WTC11 (cell line): ENCODE measurements around the gene SMOC2.

Source experiments
- ATF2 ChIP-seq: sonication (generic); formaldehyde crosslinking; IDR thresholded peaks from 2 replicates; pipeline ENCODE4 v1.8.1; 2022; ENCODE audit warnings: low read depth, missing genetic modification reagents, borderline replicate concordance
- CBFB ChIP-seq: sonication (generic); formaldehyde crosslinking; IDR thresholded peaks from 2 replicates; pipeline ENCODE4 v1.8.1; 2022; ENCODE audit warnings: mild to moderate bottlenecking, low read depth, missing genetic modification reagents
- E2F5 ChIP-seq: sonication (generic); formaldehyde crosslinking; IDR thresholded peaks from 2 replicates; pipeline ENCODE4 v1.8.1; 2022; ENCODE audit warnings: mild to moderate bottlenecking, moderate library complexity, missing genetic modification reagents
- FOXP1 ChIP-seq: sonication (generic); formaldehyde crosslinking; IDR thresholded peaks from 2 replicates; pipeline ENCODE4 v1.8.0; 2022; ENCODE audit warnings: missing genetic modification reagents, mild to moderate bottlenecking, moderate library complexity, borderline replicate concordance
- MLX ChIP-seq: sonication (generic); formaldehyde crosslinking; IDR thresholded peaks from 2 replicates; pipeline ENCODE4 v1.8.1; 2023; ENCODE audit warnings: mild to moderate bottlenecking, missing genetic modification reagents, moderate library complexity
- MXD4 ChIP-seq: fragments of 250-450 bp; sonication (Bioruptor Pico); IDR thresholded peaks from 2 replicates; pipeline ENCODE4 v1.8.0; 2021; ENCODE audit warnings: mild to moderate bottlenecking, moderate library complexity, borderline replicate concordance
- NFATC4 ChIP-seq: fragments of 250-450 bp; sonication (Bioruptor Pico); IDR thresholded peaks from 2 replicates; pipeline ENCODE4 v1.9.0; 2021; ENCODE audit warnings: mild to moderate bottlenecking
- SP1 ChIP-seq: sonication (generic); formaldehyde crosslinking; conservative IDR thresholded peaks from 2 replicates; pipeline ENCODE4 v1.8.1; 2022; ENCODE audit warnings: missing genetic modification reagents
- ZBTB21 ChIP-seq: sonication (generic); formaldehyde crosslinking; IDR thresholded peaks from 2 replicates; pipeline ENCODE4 v1.8.1; 2023; ENCODE audit warnings: mild to moderate bottlenecking, missing genetic modification reagents, borderline replicate concordance
- ZNF138 ChIP-seq: sonication (generic); formaldehyde crosslinking; conservative IDR thresholded peaks from 2 replicates; pipeline ENCODE4 v1.8.1; 2022; ENCODE audit warnings: mild to moderate bottlenecking, moderate library complexity, missing genetic modification reagents
- TF ChIP-seq, protein P1 (sequence below): sonication (generic); formaldehyde crosslinking; IDR thresholded peaks from 2 replicates; pipeline ENCODE4 v1.8.0; 2023; ENCODE audit warnings: missing genetic modification reagents
- TF ChIP-seq, protein P2 (sequence below): fragments of 200-600 bp; IDR thresholded peaks from 2 replicates; pipeline ENCODE4 v1.8.0; 2022; ENCODE audit warnings: antibody characterized with exemption
- TF ChIP-seq, protein P3 (sequence below): sonication (generic); formaldehyde crosslinking; conservative IDR thresholded peaks from 2 replicates; pipeline ENCODE4 v1.8.1; 2023; ENCODE audit warnings: mild to moderate bottlenecking, low read depth, missing genetic modification reagents, moderate library complexity
- TF ChIP-seq, protein P4 (sequence below): sonication (generic); formaldehyde crosslinking; IDR thresholded peaks from 2 replicates; pipeline ENCODE4 v1.8.0; 2022; ENCODE audit warnings: mild to moderate bottlenecking, missing genetic modification reagents

- TF ChIP-seq, protein P1, sequence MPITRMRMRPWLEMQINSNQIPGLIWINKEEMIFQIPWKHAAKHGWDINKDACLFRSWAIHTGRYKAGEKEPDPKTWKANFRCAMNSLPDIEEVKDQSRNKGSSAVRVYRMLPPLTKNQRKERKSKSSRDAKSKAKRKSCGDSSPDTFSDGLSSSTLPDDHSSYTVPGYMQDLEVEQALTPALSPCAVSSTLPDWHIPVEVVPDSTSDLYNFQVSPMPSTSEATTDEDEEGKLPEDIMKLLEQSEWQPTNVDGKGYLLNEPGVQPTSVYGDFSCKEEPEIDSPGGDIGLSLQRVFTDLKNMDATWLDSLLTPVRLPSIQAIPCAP (CRISPR knock-in tag), result no peak
- TF ChIP-seq, protein P2, sequence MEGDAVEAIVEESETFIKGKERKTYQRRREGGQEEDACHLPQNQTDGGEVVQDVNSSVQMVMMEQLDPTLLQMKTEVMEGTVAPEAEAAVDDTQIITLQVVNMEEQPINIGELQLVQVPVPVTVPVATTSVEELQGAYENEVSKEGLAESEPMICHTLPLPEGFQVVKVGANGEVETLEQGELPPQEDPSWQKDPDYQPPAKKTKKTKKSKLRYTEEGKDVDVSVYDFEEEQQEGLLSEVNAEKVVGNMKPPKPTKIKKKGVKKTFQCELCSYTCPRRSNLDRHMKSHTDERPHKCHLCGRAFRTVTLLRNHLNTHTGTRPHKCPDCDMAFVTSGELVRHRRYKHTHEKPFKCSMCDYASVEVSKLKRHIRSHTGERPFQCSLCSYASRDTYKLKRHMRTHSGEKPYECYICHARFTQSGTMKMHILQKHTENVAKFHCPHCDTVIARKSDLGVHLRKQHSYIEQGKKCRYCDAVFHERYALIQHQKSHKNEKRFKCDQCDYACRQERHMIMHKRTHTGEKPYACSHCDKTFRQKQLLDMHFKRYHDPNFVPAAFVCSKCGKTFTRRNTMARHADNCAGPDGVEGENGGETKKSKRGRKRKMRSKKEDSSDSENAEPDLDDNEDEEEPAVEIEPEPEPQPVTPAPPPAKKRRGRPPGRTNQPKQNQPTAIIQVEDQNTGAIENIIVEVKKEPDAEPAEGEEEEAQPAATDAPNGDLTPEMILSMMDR, result no peak
- TF ChIP-seq, protein P3, sequence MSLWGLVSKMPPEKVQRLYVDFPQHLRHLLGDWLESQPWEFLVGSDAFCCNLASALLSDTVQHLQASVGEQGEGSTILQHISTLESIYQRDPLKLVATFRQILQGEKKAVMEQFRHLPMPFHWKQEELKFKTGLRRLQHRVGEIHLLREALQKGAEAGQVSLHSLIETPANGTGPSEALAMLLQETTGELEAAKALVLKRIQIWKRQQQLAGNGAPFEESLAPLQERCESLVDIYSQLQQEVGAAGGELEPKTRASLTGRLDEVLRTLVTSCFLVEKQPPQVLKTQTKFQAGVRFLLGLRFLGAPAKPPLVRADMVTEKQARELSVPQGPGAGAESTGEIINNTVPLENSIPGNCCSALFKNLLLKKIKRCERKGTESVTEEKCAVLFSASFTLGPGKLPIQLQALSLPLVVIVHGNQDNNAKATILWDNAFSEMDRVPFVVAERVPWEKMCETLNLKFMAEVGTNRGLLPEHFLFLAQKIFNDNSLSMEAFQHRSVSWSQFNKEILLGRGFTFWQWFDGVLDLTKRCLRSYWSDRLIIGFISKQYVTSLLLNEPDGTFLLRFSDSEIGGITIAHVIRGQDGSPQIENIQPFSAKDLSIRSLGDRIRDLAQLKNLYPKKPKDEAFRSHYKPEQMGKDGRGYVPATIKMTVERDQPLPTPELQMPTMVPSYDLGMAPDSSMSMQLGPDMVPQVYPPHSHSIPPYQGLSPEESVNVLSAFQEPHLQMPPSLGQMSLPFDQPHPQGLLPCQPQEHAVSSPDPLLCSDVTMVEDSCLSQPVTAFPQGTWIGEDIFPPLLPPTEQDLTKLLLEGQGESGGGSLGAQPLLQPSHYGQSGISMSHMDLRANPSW (CRISPR knock-in tag), result no peak
- TF ChIP-seq E2F5 (CRISPR knock-in tag) (no peak), ZBTB21 (CRISPR knock-in tag) (no peak), MXD4 (CRISPR knock-in tag) (no peak), NFATC4 (CRISPR knock-in tag) (no peak), CBFB (CRISPR knock-in tag) (no peak), MLX (CRISPR knock-in tag) (no peak), ZNF138 (CRISPR knock-in tag) (no peak), ATF2 (CRISPR knock-in tag) (no peak), FOXP1 (no peak), SP1 (no peak)
- TF ChIP-seq, protein P4, sequence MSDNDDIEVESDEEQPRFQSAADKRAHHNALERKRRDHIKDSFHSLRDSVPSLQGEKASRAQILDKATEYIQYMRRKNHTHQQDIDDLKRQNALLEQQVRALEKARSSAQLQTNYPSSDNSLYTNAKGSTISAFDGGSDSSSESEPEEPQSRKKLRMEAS (CRISPR knock-in tag), result no peak
These were observed 32.2 kb downstream of the SMOC2 start for GRCh38 chr6:168473197-168473596.
